ENCODE measurements around the gene GMDS.

The GMDS gene

GRCh38 chr6:1630771-1631217 lies 614.6 kb downstream of the GMDS start:
- no peak for DNase-seq

- DNase-seq, result no peak
These were observed 615.1 kb downstream of the GMDS start for GRCh38 chr6:1630212-1630770.

GRCh38 chr6:1629316-1629715 lies 616.1 kb downstream of the GMDS start:
- no peak for DNase-seq

- DNase-seq, result no peak
These were observed 617.4 kb downstream of the GMDS start for GRCh38 chr6:1627827-1628560.

- DNase-seq, result no peak
These were observed 618.9 kb downstream of the GMDS start for GRCh38 chr6:1626481-1626880.

GRCh38 chr6:1625794-1626435 lies 619.5 kb downstream of the GMDS start:
- DNase-seq, result no peak

GRCh38 chr6:1624851-1625781 lies 620.3 kb downstream of the GMDS start:
- no peak for DNase-seq

- no peak for DNase-seq
These were observed 621.2 kb downstream of the GMDS start for GRCh38 chr6:1624058-1624850.

- DNase-seq, result no peak
These were observed 621.7 kb downstream of the GMDS start for GRCh38 chr6:1623769-1624057.

GRCh38 chr6:1622851-1623768 lies 622.3 kb downstream of the GMDS start:
- DNase-seq, result no peak

- DNase-seq, result no peak
These were observed 623.1 kb downstream of the GMDS start for GRCh38 chr6:1622220-1622850.

- DNase-seq, result no peak
These were observed 624.2 kb downstream of the GMDS start for GRCh38 chr6:1621070-1621701.

- no peak for DNase-seq
These were observed 624.8 kb downstream of the GMDS start for GRCh38 chr6:1620504-1621069.

GRCh38 chr6:1619673-1620503 lies 625.5 kb downstream of the GMDS start:
- no peak for DNase-seq

GRCh38 chr6:1619098-1619672 lies 626.2 kb downstream of the GMDS start:
- DNase-seq, result no peak

- no peak for DNase-seq
These were observed 626.9 kb downstream of the GMDS start for GRCh38 chr6:1618311-1619097.

GRCh38 chr6:1617466-1618310 lies 627.7 kb downstream of the GMDS start:
- DNase-seq, result no peak
